Lower leg skin (tissue), 3 donors: ENCODE results near the gene SF3A1.

Source experiments
- POLR2A ChIP-seq, 2 donors: fragments of 450-650 bp; IDR thresholded peaks; one replicate each; pipeline ENCODE4 v1.6.1; 2016 to 2017; ENCODE audit warnings: antibody characterized with exemption in 2 of 2, mild to moderate bottlenecking in 1 of 2, moderate library complexity in 1 of 2
- TF ChIP-seq, protein P1 (sequence below), 3 donors: fragments of 450-650 bp; IDR thresholded peaks; one replicate each; pipeline ENCODE4 v1.5.1; 2016; ENCODE audit warnings: antibody characterized with exemption in 3 of 3, mild to moderate bottlenecking in 3 of 3, moderate library complexity in 2 of 3

DNA sequence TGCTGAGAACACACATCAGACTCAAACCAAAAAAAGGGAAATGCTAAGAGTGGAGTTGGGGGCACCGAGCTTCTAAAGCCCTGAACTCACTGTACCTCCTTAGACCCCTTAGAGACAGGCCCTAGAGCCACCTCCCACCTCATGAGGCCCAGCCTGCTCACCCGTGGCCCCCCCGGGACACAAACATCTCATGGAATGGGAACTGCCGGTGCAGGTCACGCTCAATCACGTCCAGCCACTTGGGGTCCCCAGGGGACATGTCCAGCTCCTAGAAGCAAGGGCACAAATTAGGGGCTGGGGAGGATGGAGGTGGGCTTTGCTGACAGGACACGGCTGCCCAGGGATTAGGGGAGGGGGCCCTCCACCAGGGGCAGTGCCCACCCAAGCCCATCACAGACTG is 61.1 kb downstream of the SF3A1 start:
- TF ChIP-seq, protein P1, sequence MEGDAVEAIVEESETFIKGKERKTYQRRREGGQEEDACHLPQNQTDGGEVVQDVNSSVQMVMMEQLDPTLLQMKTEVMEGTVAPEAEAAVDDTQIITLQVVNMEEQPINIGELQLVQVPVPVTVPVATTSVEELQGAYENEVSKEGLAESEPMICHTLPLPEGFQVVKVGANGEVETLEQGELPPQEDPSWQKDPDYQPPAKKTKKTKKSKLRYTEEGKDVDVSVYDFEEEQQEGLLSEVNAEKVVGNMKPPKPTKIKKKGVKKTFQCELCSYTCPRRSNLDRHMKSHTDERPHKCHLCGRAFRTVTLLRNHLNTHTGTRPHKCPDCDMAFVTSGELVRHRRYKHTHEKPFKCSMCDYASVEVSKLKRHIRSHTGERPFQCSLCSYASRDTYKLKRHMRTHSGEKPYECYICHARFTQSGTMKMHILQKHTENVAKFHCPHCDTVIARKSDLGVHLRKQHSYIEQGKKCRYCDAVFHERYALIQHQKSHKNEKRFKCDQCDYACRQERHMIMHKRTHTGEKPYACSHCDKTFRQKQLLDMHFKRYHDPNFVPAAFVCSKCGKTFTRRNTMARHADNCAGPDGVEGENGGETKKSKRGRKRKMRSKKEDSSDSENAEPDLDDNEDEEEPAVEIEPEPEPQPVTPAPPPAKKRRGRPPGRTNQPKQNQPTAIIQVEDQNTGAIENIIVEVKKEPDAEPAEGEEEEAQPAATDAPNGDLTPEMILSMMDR (IDR thresholded peaks at IDR 0.05) = no peak
- TF ChIP-seq POLR2A (IDR thresholded peaks at IDR 0.05) = no peak
